ENCODE results near the gene DDX10. TPM values are rescaled to one million over a fixed set of nuclear protein-coding genes. Genes with fewer than 3 reads are reported as not detected.

The DDX10 gene
- polyA plus RNA-seq, 1 experiment: 11.0 TPM

DNA sequence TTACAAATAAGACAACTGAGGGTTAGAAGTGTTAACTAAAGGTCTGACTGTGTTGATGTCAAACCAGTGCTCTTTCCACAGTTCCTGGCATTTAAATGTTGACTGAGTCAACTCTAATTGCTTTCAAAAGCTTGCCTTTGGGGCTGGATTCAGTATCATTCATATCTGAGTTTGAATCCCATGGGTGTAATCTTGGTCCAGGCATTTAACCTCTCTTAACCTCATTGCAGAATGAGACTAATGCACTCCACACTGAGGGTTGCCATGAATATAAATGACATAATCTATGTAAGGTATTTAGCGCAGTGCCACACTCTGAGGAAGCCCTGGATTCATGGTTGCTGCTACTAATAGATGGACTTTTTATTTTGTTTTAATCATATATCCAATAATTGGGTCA, 274.3 kb downstream of the DDX10 start:
- ChIA-PET CTCF (interaction anchor here (1.4 kb wide), 1 partner anchor 9 kb away, joined by 3 read pairs; no protein-coding TSS in a partner anchor), POLR2A (no interaction called here)
- Histone ChIP-seq H3K4me3 (ENCODE audit: low read depth, low read length) (no peak overlapping the region), H3K36me3 (ENCODE audit: control insufficient read depth, insufficient read depth, low read length) (peaks cover 1% of the 10 kb centered on the region; the same call in 1 of the 2 replicates), H3K27me3 (ENCODE audit: control insufficient read depth, insufficient read depth, low read length) (no peaks in the 10 kb centered on the region)
- TF ChIP-seq, protein P1, sequence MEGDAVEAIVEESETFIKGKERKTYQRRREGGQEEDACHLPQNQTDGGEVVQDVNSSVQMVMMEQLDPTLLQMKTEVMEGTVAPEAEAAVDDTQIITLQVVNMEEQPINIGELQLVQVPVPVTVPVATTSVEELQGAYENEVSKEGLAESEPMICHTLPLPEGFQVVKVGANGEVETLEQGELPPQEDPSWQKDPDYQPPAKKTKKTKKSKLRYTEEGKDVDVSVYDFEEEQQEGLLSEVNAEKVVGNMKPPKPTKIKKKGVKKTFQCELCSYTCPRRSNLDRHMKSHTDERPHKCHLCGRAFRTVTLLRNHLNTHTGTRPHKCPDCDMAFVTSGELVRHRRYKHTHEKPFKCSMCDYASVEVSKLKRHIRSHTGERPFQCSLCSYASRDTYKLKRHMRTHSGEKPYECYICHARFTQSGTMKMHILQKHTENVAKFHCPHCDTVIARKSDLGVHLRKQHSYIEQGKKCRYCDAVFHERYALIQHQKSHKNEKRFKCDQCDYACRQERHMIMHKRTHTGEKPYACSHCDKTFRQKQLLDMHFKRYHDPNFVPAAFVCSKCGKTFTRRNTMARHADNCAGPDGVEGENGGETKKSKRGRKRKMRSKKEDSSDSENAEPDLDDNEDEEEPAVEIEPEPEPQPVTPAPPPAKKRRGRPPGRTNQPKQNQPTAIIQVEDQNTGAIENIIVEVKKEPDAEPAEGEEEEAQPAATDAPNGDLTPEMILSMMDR (IDR thresholded peaks at IDR 0.05; ENCODE audit: insufficient read depth, low read depth, low read length): no peak
- no peak for DNase-seq (ENCODE audit: low read depth)

DNA sequence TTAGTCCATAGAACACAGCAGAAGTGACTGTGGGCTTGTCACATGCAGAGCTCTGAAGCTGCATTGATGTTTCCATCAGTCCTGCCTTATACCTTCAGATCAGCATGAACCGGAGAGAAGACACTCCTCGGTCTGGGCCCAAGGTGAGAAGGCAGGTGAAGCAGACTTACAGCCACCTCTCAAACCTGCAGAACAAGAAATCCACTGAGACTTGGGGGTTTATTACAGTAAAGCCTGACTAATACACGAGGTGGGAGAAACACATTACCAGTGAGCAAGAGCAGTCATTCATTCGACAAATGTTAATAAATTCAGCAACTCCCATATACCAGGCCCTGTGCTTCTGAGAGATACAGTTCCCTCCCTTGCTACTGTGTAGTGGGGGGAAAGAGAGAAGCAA, 279.0 kb downstream of the DDX10 start:
- Histone ChIP-seq H3K27me3 (ENCODE audit: control insufficient read depth, insufficient read depth, low read length) (no peaks in the 10 kb centered on the region), H3K36me3 (ENCODE audit: control insufficient read depth, insufficient read depth, low read length) (peaks cover 1% of the 10 kb centered on the region; the same call in 1 of the 2 replicates), H3K4me3 (ENCODE audit: low read depth, low read length) (no peak overlapping the region)
- ChIA-PET POLR2A (no interaction called here), CTCF (no interaction called here)
- DNase-seq (ENCODE audit: low read depth): no peak
- TF ChIP-seq, protein P1 (IDR thresholded peaks at IDR 0.05; ENCODE audit: insufficient read depth, low read depth, low read length): no peak

DNA sequence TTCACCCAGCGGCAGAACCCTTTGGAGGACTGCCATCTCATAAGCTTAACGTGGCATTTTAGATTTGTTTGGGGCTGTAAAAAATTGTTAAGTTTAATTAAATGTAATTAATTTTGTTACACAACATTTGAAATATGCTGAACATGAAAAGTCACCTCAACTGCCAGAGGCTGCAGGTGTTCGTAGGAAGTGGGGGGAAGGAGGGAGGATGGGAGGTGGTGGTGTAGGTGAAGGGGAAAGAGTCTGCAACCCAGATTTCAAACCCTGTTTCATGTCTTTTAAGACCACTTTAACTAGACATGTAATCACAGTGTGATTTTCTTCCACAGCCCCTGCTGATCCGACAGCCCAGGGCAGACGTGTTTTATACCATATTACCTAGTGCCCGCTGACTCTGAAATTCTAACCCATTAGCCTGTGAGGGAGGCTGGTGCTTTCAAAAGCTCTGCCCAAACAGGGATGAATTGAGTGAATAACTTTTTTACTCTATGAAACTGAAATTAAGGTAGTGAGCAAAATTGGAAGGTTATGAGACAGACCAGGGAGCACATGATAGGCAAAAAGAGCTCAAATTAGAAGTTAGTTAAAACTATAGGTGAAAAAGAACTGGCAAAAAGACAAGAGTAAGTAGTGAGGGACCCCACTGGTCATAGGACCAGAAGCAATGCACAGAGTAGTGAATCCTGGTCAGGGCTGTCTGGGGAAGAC, 279.8 kb downstream of the DDX10 start:
- H3K36me3 ChIP-seq (ENCODE audit: control insufficient read depth, insufficient read depth, low read length): peaks cover 1% of the 10 kb centered on the region; the same call in 1 of the 2 replicates
- DNase-seq (ENCODE audit: low read depth): no peak
- CTCF ChIA-PET: no interaction called here
- H3K4me3 ChIP-seq (ENCODE audit: low read depth, low read length): no peak overlapping the region
- H3K27me3 ChIP-seq (ENCODE audit: control insufficient read depth, insufficient read depth, low read length): no peaks in the 10 kb centered on the region
- TF ChIP-seq, protein P1 (IDR thresholded peaks at IDR 0.05; ENCODE audit: insufficient read depth, low read depth, low read length): no peak
- POLR2A ChIA-PET: no interaction called here

DNA sequence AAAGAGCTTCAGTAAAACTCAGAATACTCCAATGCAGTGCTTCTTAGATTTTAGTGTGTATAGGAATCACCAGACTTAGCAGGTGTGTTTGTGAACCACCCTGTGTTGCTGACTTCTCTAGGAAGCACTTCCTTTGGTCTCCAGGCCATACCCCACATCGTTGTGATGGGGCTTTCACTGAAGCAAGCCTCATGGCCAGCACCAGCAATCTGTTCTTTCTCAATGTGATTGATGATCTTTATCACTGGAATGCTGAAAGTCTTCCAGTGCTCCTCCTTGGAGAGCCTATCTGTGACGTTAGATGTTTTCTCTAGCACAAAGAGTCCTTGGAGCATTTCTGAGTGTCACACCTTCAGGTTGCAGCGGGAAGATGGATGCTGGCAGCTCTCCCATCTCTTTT, 280.5 kb downstream of the DDX10 start:
- ChIA-PET POLR2A (no interaction called here), CTCF (interaction anchor here (0.5 to 0.7 kb wide), 2 partner anchors 34 to 206 kb away, joined by 3 to 4 read pairs; no protein-coding TSS in a partner anchor)
- no peaks in the 10 kb centered on the region for H3K27me3 ChIP-seq (ENCODE audit: control insufficient read depth, insufficient read depth, low read length)
- TF ChIP-seq, protein P1 (IDR thresholded peaks at IDR 0.05; ENCODE audit: insufficient read depth, low read depth, low read length): no peak
- no peak for DNase-seq (ENCODE audit: low read depth)
- peaks cover 1% of the 10 kb centered on the region; the same call in 1 of the 2 replicates for H3K36me3 ChIP-seq (ENCODE audit: control insufficient read depth, insufficient read depth, low read length)
- no peak overlapping the region for H3K4me3 ChIP-seq (ENCODE audit: low read depth, low read length)

DNA sequence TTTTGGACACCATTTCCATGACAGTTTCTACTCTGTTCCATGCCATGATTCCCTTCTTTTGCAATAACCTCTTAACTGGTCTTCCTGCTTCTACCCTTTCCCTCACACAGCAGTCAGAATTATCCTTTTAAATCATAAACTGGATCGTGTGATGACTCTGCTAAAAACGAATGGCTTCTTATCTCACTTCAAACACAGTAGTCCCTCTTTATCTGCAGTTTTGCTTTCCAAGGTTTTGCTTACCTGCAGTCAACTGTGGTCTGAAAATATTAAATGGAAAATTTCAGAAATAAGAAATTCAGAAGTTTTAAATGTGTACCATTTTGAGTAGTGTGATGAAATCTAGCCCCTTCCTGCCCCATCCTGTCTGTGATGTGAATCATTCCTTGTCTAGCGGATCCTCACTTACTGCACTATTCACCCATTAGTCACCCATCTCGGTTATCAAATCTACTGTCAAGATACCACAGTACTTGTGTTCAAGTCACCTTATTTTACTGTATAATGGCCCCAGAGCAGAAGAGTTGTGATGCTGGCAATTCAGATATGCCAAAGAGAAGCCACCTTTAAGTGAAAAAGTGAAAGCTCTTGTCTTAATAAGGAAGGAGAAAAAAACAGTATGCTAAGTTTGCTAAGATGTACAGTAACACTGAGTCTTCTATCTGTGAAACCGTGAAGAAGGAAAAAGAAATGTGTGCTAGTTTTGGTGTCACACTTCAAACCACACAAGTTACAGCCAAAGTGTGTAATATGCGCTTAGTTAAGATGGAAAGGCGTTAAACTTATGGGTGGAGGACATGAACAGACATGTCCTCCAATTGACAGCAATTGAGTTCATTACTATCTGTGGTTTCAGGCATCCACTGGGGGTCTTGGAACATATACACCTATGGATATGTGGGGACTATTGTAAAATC, 283.0 kb downstream of the DDX10 start:
- TF ChIP-seq, protein P1 (IDR thresholded peaks at IDR 0.05; ENCODE audit: insufficient read depth, low read depth, low read length): no peak
- H3K4me3 ChIP-seq (ENCODE audit: low read depth, low read length): no peak overlapping the region
- H3K36me3 ChIP-seq (ENCODE audit: control insufficient read depth, insufficient read depth, low read length): no peaks in the 10 kb centered on the region
- H3K27me3 ChIP-seq (ENCODE audit: control insufficient read depth, insufficient read depth, low read length): no peaks in the 10 kb centered on the region
- DNase-seq (ENCODE audit: low read depth): no peak
- CTCF ChIA-PET: interaction anchor here (0.5 kb wide), 1 partner anchor 245 kb away, joined by 3 read pairs; no protein-coding TSS in a partner anchor
- POLR2A ChIA-PET: no interaction called here
